ENCODE results near the gene GFY.
A peak's percentile ranks its signal among the peaks of the same experiment; 100 is the strongest.
"Not testable (repeated sequence)": the region's sequence is repeated elsewhere in the genome, so short reads cannot be mapped to it uniquely, and the experiment has no call there.

Gene GFY

DNA sequence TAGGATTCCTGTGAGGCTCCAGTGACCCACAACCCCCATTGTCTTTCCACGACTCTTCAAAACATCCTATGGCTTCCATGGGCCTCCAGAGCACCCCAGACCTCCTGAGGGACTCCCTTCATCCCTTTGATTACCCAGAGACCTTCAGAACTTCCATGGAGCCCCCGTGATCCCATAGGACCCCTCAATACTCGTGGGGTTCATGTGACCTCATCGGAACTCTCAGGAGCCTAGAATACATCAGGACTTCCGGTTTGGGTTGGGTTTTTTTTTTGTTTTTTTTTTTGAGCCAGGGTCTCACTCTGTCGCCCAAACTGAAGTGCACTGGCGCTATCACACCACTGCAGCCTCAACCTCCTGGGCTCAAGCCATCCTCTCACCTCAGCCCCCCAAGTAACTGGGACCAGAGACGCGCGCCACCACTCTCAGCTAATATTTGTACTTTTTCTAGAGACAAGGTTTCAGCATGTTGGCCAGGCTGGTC is 28.6 kb downstream of the GFY start:
- peak overlapping the region; percentile 68 for H3K4me3 ChIP-seq (ENCODE audit: low read depth, low read length)
- TF ChIP-seq, protein P1, sequence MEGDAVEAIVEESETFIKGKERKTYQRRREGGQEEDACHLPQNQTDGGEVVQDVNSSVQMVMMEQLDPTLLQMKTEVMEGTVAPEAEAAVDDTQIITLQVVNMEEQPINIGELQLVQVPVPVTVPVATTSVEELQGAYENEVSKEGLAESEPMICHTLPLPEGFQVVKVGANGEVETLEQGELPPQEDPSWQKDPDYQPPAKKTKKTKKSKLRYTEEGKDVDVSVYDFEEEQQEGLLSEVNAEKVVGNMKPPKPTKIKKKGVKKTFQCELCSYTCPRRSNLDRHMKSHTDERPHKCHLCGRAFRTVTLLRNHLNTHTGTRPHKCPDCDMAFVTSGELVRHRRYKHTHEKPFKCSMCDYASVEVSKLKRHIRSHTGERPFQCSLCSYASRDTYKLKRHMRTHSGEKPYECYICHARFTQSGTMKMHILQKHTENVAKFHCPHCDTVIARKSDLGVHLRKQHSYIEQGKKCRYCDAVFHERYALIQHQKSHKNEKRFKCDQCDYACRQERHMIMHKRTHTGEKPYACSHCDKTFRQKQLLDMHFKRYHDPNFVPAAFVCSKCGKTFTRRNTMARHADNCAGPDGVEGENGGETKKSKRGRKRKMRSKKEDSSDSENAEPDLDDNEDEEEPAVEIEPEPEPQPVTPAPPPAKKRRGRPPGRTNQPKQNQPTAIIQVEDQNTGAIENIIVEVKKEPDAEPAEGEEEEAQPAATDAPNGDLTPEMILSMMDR (IDR thresholded peaks at IDR 0.05; ENCODE audit: borderline replicate concordance, insufficient read depth, low read depth, low read length): no peak

GRCh38 chr19:49455773-49456172 is 30.6 kb downstream of the GFY start:
- no peak overlapping the region for H3K4me3 ChIP-seq (ENCODE audit: low read depth, low read length)
- TF ChIP-seq, protein P1 (IDR thresholded peaks at IDR 0.05; ENCODE audit: borderline replicate concordance, insufficient read depth, low read depth, low read length): no peak

- H3K4me3 ChIP-seq (ENCODE audit: low read depth, low read length): no peak overlapping the region
Observed at GRCh38 chr19:49456326-49456725, 31.1 kb downstream of the GFY start.

GRCh38 chr19:49458567-49458903 is 33.3 kb downstream of the GFY start:
- no peak overlapping the region for H3K4me3 ChIP-seq (ENCODE audit: low read depth, low read length)
- TF ChIP-seq, protein P1 (IDR thresholded peaks at IDR 0.05; ENCODE audit: borderline replicate concordance, insufficient read depth, low read depth, low read length): no peak

More at GRCh38 chr19:49456326-49456725, 31.1 kb downstream of the GFY start:
- TF ChIP-seq, protein P1 (IDR thresholded peaks at IDR 0.05; ENCODE audit: borderline replicate concordance, insufficient read depth, low read depth, low read length): no peak

DNA sequence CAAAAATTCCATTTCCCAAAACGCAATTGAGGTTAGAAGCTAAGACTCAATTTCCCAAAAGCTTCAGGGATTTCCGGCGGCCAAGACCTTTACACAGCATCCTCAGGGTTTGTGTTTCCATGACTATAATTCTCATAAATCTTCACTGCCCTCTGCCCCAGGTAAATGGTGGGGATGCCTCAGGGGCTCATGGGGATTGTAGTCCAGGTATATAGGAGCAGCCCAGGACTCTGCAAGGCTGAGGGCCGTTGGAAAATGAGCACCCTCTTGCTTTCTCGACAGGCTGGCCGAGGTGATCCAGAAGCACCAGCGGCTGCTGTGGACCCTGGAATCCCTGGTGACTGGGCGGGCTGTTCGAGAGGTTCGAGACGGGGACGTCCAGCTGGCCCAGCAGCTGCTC is 34.2 kb downstream of the GFY start:
- no peak overlapping the region for H3K4me3 ChIP-seq (ENCODE audit: low read depth, low read length)
- TF ChIP-seq, protein P1 (IDR thresholded peaks at IDR 0.05; ENCODE audit: borderline replicate concordance, insufficient read depth, low read depth, low read length): no peak

GRCh38 chr19:49461130-49461529 is 35.9 kb downstream of the GFY start:
- not testable (repeated sequence) for H3K4me3 ChIP-seq (ENCODE audit: low read depth, low read length)

DNA sequence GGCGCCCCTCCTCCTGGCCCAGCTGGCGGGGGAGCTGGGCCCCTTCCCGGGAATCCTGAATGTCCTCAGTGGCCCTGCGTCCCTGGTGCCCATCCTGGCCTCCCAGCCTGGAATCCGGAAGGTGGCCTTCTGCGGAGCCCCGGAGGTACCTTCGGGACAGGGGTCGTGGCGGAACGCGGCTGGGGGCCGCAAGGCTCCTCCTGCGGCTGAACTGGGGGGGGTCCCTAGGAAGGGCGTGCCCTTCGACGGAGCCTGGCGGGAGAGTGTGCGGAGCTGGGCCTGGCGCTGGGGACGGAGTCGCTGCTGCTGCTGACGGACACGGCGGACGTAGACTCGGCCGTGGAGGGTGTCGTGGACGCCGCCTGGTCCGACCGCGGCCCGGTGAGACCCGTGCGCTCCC is 36.5 kb downstream of the GFY start:
- TF ChIP-seq, protein P1 (IDR thresholded peaks at IDR 0.05; ENCODE audit: borderline replicate concordance, insufficient read depth, low read depth, low read length): no peak
- H3K4me3 ChIP-seq (ENCODE audit: low read depth, low read length): no peak overlapping the region

DNA sequence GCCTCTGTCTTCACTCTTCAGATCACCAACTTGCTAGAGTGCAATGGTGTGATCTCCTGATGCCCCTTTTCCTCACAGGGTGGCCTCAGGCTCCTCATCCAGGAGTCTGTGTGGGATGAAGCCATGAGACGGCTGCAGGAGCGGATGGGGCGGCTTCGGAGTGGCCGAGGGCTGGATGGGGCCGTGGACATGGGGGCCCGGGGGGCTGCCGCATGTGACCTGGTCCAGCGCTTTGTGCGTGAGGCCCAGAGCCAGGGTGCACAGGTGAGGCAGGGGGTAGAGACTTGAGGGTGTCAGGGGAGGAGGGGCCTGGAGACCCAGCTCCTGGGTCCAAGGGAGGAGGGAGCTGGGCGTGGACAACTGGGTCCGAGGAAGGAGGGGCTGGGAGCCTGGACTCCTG is 37.3 kb downstream of the GFY start:
- H3K4me3 ChIP-seq (ENCODE audit: low read depth, low read length): no peak overlapping the region
- TF ChIP-seq, protein P1 (IDR thresholded peaks at IDR 0.05; ENCODE audit: borderline replicate concordance, insufficient read depth, low read depth, low read length): no peak

Measured in GM12875 (cell line).